CD14-positive monocyte (primary cell): Measurements from ENCODE around the gene TAF4. TPM values are rescaled to one million over a fixed set of nuclear protein-coding genes. Genes with fewer than 3 reads are reported as not detected.

Source experiments
- DNase-seq, 3 donors: peaks; one replicate each; pipeline ENCODE4 v3.0.0-alpha.2; 2011 to 2022
- H2AFZ ChIP-seq: 2 replicates; pipeline ENCODE4 v1.6.0; 2012; ENCODE audit warnings: mild to moderate bottlenecking, low read depth, low read length, inconsistent platforms; ENCODE audit not compliant: insufficient read depth, poor library complexity, severe bottlenecking
- H3K27ac ChIP-seq, 2 donors: 1 replicate in 1 of 2; 2 replicates in 1 of 2; pipeline ENCODE4 v1.5.1; 2012 to 2013; ENCODE audit warnings: low read length in 2 of 2, control low read depth in 1 of 2, inconsistent platforms in 1 of 2, low read depth in 1 of 2, mild to moderate bottlenecking in 1 of 2
- H3K27me3 ChIP-seq, 2 donors: one replicate each; pipeline versions ENCODE4 v1.6.0 to v1.6.1; 2011 to 2013; ENCODE audit warnings: low read length in 2 of 2; ENCODE audit not compliant: control insufficient read depth in 2 of 2, insufficient read depth in 2 of 2
- H3K36me3 ChIP-seq, 2 donors: replicated peaks in 1 of 2; 1 replicate in 1 of 2; 2 replicates in 1 of 2; pipeline versions ENCODE4 v1.5.1 to v1.6.1; 2012 to 2013; ENCODE audit warnings: low read length in 2 of 2, control low read depth in 1 of 2, inconsistent platforms in 1 of 2, mild to moderate bottlenecking in 1 of 2; ENCODE audit not compliant: insufficient read depth in 2 of 2, control insufficient read depth in 1 of 2
- H3K4me1 ChIP-seq, 2 donors: 1 replicate in 1 of 2; 2 replicates in 1 of 2; pipeline versions ENCODE4 v1.5.1 to v1.6.1; 2012 to 2013; ENCODE audit warnings: low read length in 2 of 2, control low read depth in 1 of 2, inconsistent platforms in 1 of 2, mild to moderate bottlenecking in 1 of 2, moderate library complexity in 1 of 2; ENCODE audit not compliant: insufficient read depth in 2 of 2, control insufficient read depth in 1 of 2
- H3K4me2 ChIP-seq: replicated peaks from 2 replicates; pipeline ENCODE3; 2012; ENCODE audit warnings: low read length, moderate library complexity, mild to moderate bottlenecking; ENCODE audit not compliant: poor library complexity, severe bottlenecking; ENCODE audit errors: extremely low read depth
- H3K4me3 ChIP-seq, 3 experiments: fragments of 200-600 bp in 1 of 3; sonication (generic) in 1 of 3; replicated peaks in 1 of 3; 1 replicate in 2 of 3; 2 replicates in 1 of 3; pipeline ENCODE4 v1.5.1; 2011 to 2013; ENCODE audit warnings: low read length in 3 of 3, mild to moderate bottlenecking in 3 of 3, control low read depth in 2 of 3, low read depth in 2 of 3, inconsistent platforms in 1 of 3, moderate library complexity in 1 of 3
- H3K79me2 ChIP-seq: 2 replicates; pipeline ENCODE4 v1.6.0; 2012; ENCODE audit warnings: mild to moderate bottlenecking, control low read depth, inconsistent platforms, low read length, moderate library complexity; ENCODE audit not compliant: insufficient read depth
- H3K9ac ChIP-seq: 2 replicates; pipeline ENCODE4 v1.6.0; 2017; ENCODE audit warnings: low read length, mild to moderate bottlenecking; ENCODE audit not compliant: insufficient read depth, poor library complexity, severe bottlenecking
- H3K9me3 ChIP-seq, 2 donors: replicated peaks in 1 of 2; 1 replicate in 1 of 2; 2 replicates in 1 of 2; pipeline versions ENCODE4 v1.5.1 to v1.6.1; 2012 to 2013; ENCODE audit warnings: low read length in 2 of 2, control low read depth in 1 of 2; ENCODE audit not compliant: control insufficient read depth in 1 of 2, insufficient read depth in 1 of 2
- H4K20me1 ChIP-seq: 2 replicates; pipeline ENCODE4 v1.6.0; 2012; ENCODE audit warnings: mild to moderate bottlenecking, low read length, control low read depth, moderate library complexity; ENCODE audit not compliant: insufficient read depth
- H3K27ac Mint-ChIP-seq, 7 donors: one replicate each; pipeline ENCODE4 v1.8.0; 2020; ENCODE audit warnings: mild to moderate bottlenecking in 7 of 7, mixed read lengths in 7 of 7, moderate library complexity in 6 of 7, inconsistent platforms in 2 of 7
- H3K27me3 Mint-ChIP-seq, 3 donors: one replicate each; pipeline ENCODE4 v1.8.0; 2021 to 2022; ENCODE audit warnings: low read depth in 3 of 3, mild to moderate bottlenecking in 3 of 3, mixed read lengths in 3 of 3, moderate library complexity in 3 of 3, inconsistent platforms in 1 of 3
- H3K36me3 Mint-ChIP-seq, 2 donors: one replicate each; pipeline ENCODE4 v1.8.0; 2020; ENCODE audit warnings: mixed read lengths in 2 of 2, inconsistent platforms in 1 of 2, mild to moderate bottlenecking in 1 of 2
- H3K4me1 Mint-ChIP-seq: one replicate; pipeline ENCODE4 v1.8.0; 2020; ENCODE audit warnings: mild to moderate bottlenecking, mixed read lengths
- H3K4me3 Mint-ChIP-seq, 2 donors: one replicate each; pipeline ENCODE4 v1.8.0; 2020; ENCODE audit warnings: mild to moderate bottlenecking in 2 of 2, mixed read lengths in 2 of 2, moderate library complexity in 1 of 2
- H3K9me3 Mint-ChIP-seq, 7 donors: one replicate each; pipeline ENCODE4 v1.8.0; 2020 to 2022; ENCODE audit warnings: mixed read lengths in 7 of 7, mild to moderate bottlenecking in 6 of 7, moderate library complexity in 6 of 7, inconsistent platforms in 2 of 7
- CTCF ChIP-seq: fragments of 200-600 bp; IDR thresholded peaks from one replicate; pipeline ENCODE4 v1.8.0; 2022; ENCODE audit warnings: antibody characterized with exemption, mild to moderate bottlenecking
- WGBS: methylation state at CpG from one replicate; pipeline ENCODE4 v1.1.5; 2013; ENCODE audit warnings: missing lambda C conversion rate; ENCODE audit not compliant: insufficient coverage; 5-methylcytosine and 5-hydroxymethylcytosine counted together
- intact Hi-C, 2 donors: fragments of 100-400 bp; cut with micrococcal nuclease; formaldehyde crosslinking; loops; one replicate each; pipeline versions ENCODE4 v1.15.0 to v1.15.1; 2023
- polyA plus RNA-seq, 3 donors: library from polyadenylated mRNA; depleted of rRNA in 1 of 3; unstranded in 2 of 3; stranded (reverse) in 1 of 3; fragments of 300-500 nt in 2 of 3; fragments of >200 nt in 1 of 3; fragmentation: Illumina TruSeq in 2 of 3; gene quantifications; 1 replicate in 2 of 3; 2 replicates in 1 of 3; pipeline ENCODE4 v1.2.3, GENCODE V29; 2012 to 2021

Gene TAF4
- polyA plus RNA-seq, 3 donors: 0.48 to 14.9 (median 0.99) TPM

- intact Hi-C loops: no loop called here
- Histone ChIP-seq H2AFZ (no peak overlapping the region), H3K4me2 (no peak overlapping the region), H3K9me3 (peaks cover 0 to 60% of the 10 kb centered on the region in 2 donors), H3K79me2 (no peaks in the 10 kb centered on the region), H3K4me3 (no peak overlapping the region), H3K27ac (no peak overlapping the region), H3K27me3 (no peaks in the 10 kb centered on the region), H3K36me3 (no peaks in the 10 kb centered on the region), H4K20me1 (no peaks in the 10 kb centered on the region), H3K9ac (no peak overlapping the region), H3K4me1 (no peaks in the 10 kb centered on the region)
- Mint-ChIP-seq H3K36me3 (no peaks in the 10 kb centered on the region), H3K27ac (peak overlapping the region in 1 of 7 donors; percentile 56), H3K9me3 (peaks cover 2 to 24% (median 11%) of the 10 kb centered on the region in 7 donors), H3K4me1 (no peaks in the 10 kb centered on the region), H3K27me3 (peaks cover 0 to 3% (median 0%) of the 10 kb centered on the region in 3 donors), H3K4me3 (no peak overlapping the region)
- TF ChIP-seq CTCF: no peak
- 89% methylated on average over 8 of the region's 9 CpGs for WGBS
- DNase-seq: no peak
These were observed 133.5 kb downstream of the TAF4 start for GRCh38 chr20:61932199-61932592.

- Histone ChIP-seq H3K4me2 (no peak overlapping the region), H3K27me3 (no peaks in the 10 kb centered on the region), H3K27ac (no peak overlapping the region), H3K36me3 (no peaks in the 10 kb centered on the region), H4K20me1 (no peaks in the 10 kb centered on the region), H3K9me3 (peaks cover 0 to 65% of the 10 kb centered on the region in 2 donors), H3K4me1 (no peaks in the 10 kb centered on the region), H3K4me3 (no peak overlapping the region), H3K79me2 (no peaks in the 10 kb centered on the region), H2AFZ (no peak overlapping the region), H3K9ac (no peak overlapping the region)
- Mint-ChIP-seq H3K4me3 (no peak overlapping the region), H3K27me3 (peaks cover 0 to 1% (median 0%) of the 10 kb centered on the region in 3 donors), H3K9me3 (peaks cover 2 to 25% (median 13%) of the 10 kb centered on the region in 7 donors), H3K36me3 (no peaks in the 10 kb centered on the region), H3K27ac (no peak overlapping the region), H3K4me1 (no peaks in the 10 kb centered on the region)
- intact Hi-C loops: no loop called here
- TF ChIP-seq CTCF: no peak
- DNase-seq: no peak
- 92% methylated on average over 12 of the region's 14 CpGs for WGBS
These were observed 134.0 kb downstream of the TAF4 start for GRCh38 chr20:61931476-61932198.
